Bronchial epithelial cell (primary cell): ENCODE data around the gene ACO1. TPM values are rescaled to one million over a fixed set of nuclear protein-coding genes. Genes with fewer than 3 reads are reported as not detected.
A peak's percentile ranks its signal among the peaks of the same experiment; 100 is the strongest.

Experiments used
- DNase-seq: peaks from one replicate; pipeline ENCODE4 v3.0.0-alpha.2; 2010; ENCODE audit warnings: low read depth
- FAIRE-seq: peaks from 2 replicates; lab custom pipeline; 2011; peaks lifted over from hg19 to GRCh38; lab: Jason Lieb, UNC
- H3K27me3 ChIP-seq: 2 replicates; pipeline ENCODE4 v1.5.1; 2011; ENCODE audit warnings: low read length; ENCODE audit not compliant: control insufficient read depth, insufficient read depth
- H3K36me3 ChIP-seq: 2 replicates; pipeline ENCODE4 v1.5.1; 2011; ENCODE audit warnings: low read length; ENCODE audit not compliant: control insufficient read depth, insufficient read depth
- H3K4me3 ChIP-seq: 2 replicates; pipeline ENCODE4 v1.5.1; 2011; ENCODE audit warnings: mild to moderate bottlenecking, low read depth, low read length, control low read depth
- total RNA-seq: library from RNA; depleted of rRNA; stranded (reverse); fragments of >200 nt; gene quantifications from 2 replicates; pipeline ENCODE4 v1.2.1, GENCODE V29; 2014
- TF ChIP-seq, protein P1 (sequence below): IDR thresholded peaks from 2 replicates; pipeline ENCODE4 v1.5.1; 2011; ENCODE audit warnings: mild to moderate bottlenecking, moderate library complexity, low read length, control low read depth, inconsistent platforms; ENCODE audit not compliant: insufficient read depth, severe bottlenecking

Gene ACO1
- total RNA-seq, 1 donor from 2014 or later = 11.8 TPM

GRCh38 chr9:32502464-32502863 is 118.0 kb downstream of the ACO1 start:
- DNase-seq = peak; percentile 90
- TF ChIP-seq, protein P1, sequence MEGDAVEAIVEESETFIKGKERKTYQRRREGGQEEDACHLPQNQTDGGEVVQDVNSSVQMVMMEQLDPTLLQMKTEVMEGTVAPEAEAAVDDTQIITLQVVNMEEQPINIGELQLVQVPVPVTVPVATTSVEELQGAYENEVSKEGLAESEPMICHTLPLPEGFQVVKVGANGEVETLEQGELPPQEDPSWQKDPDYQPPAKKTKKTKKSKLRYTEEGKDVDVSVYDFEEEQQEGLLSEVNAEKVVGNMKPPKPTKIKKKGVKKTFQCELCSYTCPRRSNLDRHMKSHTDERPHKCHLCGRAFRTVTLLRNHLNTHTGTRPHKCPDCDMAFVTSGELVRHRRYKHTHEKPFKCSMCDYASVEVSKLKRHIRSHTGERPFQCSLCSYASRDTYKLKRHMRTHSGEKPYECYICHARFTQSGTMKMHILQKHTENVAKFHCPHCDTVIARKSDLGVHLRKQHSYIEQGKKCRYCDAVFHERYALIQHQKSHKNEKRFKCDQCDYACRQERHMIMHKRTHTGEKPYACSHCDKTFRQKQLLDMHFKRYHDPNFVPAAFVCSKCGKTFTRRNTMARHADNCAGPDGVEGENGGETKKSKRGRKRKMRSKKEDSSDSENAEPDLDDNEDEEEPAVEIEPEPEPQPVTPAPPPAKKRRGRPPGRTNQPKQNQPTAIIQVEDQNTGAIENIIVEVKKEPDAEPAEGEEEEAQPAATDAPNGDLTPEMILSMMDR = no peak
- no peak overlapping the region for H3K4me3 ChIP-seq
- H3K27me3 ChIP-seq = no peaks in the 10 kb centered on the region
- H3K36me3 ChIP-seq = no peaks in the 10 kb centered on the region
- FAIRE-seq = no peak

DNA sequence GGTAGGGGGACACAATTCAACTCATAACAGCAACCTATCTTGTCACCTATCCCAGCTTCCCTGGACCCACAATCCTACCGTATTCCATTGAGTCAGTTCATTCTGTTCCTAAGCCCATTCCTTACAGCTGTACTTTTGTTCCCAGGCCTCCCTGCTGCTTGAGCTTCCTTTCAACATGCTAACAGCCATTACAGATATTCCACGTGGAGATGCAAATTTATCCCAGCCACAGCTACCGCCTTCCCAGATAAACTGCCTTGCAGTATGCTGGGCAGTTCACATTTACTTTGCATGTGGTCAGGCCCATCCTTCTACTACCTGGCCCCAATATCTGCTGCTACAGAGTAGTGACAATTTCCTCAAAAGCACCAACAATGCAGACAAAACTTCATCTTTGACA is 118.6 kb downstream of the ACO1 start:
- FAIRE-seq (no peak), DNase-seq (no peak)
- TF ChIP-seq, protein P1 = no peak
- Histone ChIP-seq H3K36me3 (no peaks in the 10 kb centered on the region), H3K4me3 (no peak overlapping the region), H3K27me3 (no peaks in the 10 kb centered on the region)

Other genes with a start within 250 kb of the ACO1 start
- 1.8 and 2.9 TPM in 2 replicates for gene RIGI, start 141.6 kb downstream of the ACO1 start, total RNA-seq
- gene SMIM27, start 167.7 kb downstream of the ACO1 start, total RNA-seq = 1.3 and 3.1 TPM in 2 replicates
- gene TOPORS, start 167.9 kb downstream of the ACO1 start, total RNA-seq = 37.9 and 47.5 TPM in 2 replicates
- gene NDUFB6, start 188.5 kb downstream of the ACO1 start, total RNA-seq = 14.8 and 16.8 TPM in 2 replicates